ENCODE measurements around the gene CAMK4. TPM values are rescaled to one million over a fixed set of nuclear protein-coding genes. Genes with fewer than 3 reads are reported as not detected.

Gene CAMK4
- total RNA-seq, 1 experiment from 2014 or later, result 6.3 TPM

DNA sequence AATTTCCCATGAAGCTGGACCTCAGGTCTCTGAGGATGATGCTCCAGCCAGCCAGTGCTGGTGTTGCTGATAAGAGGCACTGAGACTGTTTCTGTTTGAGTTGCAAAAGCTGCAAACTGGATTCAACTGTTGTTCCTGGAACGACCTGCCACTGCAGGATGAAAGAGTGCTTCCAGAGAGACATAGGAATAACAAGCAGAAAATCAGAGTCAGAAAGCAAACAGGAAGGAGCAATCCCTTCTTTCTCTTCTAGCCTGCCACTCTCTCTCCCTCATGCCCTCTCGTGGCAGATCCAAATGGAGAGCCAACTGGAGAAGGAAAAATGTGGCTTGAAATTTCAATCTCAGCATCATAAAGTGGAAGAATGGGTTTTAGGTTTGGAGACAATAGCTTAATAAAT is 177.7 kb downstream of the CAMK4 start:
- Histone ChIP-seq H3K4me2 (ENCODE audit: insufficient read depth, insufficient read length, low read length) (no peak overlapping the region), H3K79me2 (ENCODE audit: insufficient read depth, low read length) (no peaks in the 10 kb centered on the region), H3K23me2 (ENCODE audit: insufficient read length, low read depth, low read length, poor library complexity, severe bottlenecking) (no peaks in the 10 kb centered on the region), H4K5ac (ENCODE audit: insufficient read length, low read depth, low read length) (no peak overlapping the region), H4K8ac (replicated peaks; ENCODE audit: insufficient read length, low read depth, low read length) (no peak overlapping the region), H2AFZ (ENCODE audit: low read length) (no peak overlapping the region), H3K9ac (ENCODE audit: extremely low read depth, insufficient read length, low read length) (no peak overlapping the region), H4K91ac (ENCODE audit: insufficient read length, low read depth, low read length) (no peak overlapping the region), H2BK20ac (ENCODE audit: low read depth, low read length, poor library complexity, severe bottlenecking) (no peak overlapping the region), H3K23ac (ENCODE audit: insufficient read length, low read depth, low read length) (no peak overlapping the region), H3K27me3 (ENCODE audit: insufficient read depth, low read length) (no peaks in the 10 kb centered on the region), H3K56ac (ENCODE audit: insufficient read length, low read depth, low read length) (no peak overlapping the region), H4K20me1 (ENCODE audit: control insufficient read depth, insufficient read depth, insufficient read length) (no peaks in the 10 kb centered on the region), H2BK12ac (ENCODE audit: insufficient read length, low read depth, low read length) (no peak overlapping the region), H3K9me3 (ENCODE audit: control insufficient read depth, low read depth, low read length) (no peaks in the 10 kb centered on the region), H2BK5ac (ENCODE audit: insufficient read length, low read length) (no peak overlapping the region), H3T11ph (ENCODE audit: low read length) (no peak overlapping the region), H2BK15ac (ENCODE audit: low read depth, low read length) (no peak overlapping the region), H3K79me1 (ENCODE audit: insufficient read depth, low read depth, low read length, poor library complexity, severe bottlenecking) (no peaks in the 10 kb centered on the region), H3K4me1 (ENCODE audit: insufficient read depth, low read length) (no peaks in the 10 kb centered on the region), H2BK120ac (ENCODE audit: low read depth, low read length, poor library complexity, severe bottlenecking) (no peak overlapping the region), H3K4ac (ENCODE audit: low read depth, low read length) (no peak overlapping the region), H3K18ac (ENCODE audit: insufficient read length, low read depth, low read length) (no peak overlapping the region), H3K27ac (ENCODE audit: insufficient read length, low read depth, low read length) (no peak overlapping the region), H3K14ac (ENCODE audit: insufficient read depth, low read length) (no peak overlapping the region), H2AK5ac (ENCODE audit: insufficient read length, low read length) (no peak overlapping the region)
- Mint-ChIP-seq H3K27ac (no peak overlapping the region), H3K4me3 (no peak overlapping the region), H3K4me1 (no peaks in the 10 kb centered on the region), H3K9me3 (peaks cover 0 to 2% of the 10 kb centered on the region in 2 experiments; a peak in 2 of 5 replicates), H3K27me3 (ENCODE audit: low read depth) (no peaks in the 10 kb centered on the region), H3K36me3 (ENCODE audit: insufficient read depth in 1 of 3, low read depth in 3 of 3) (no peaks in the 10 kb centered on the region; a peak in 1 of 7 replicates)
- no peak for DNase-seq
- no CpG with 5 or more reads among the region's 2 CpGs for WGBS (ENCODE audit: extremely low coverage, insufficient read length, low lambda C conversion rate)
- TF ChIP-seq, protein P1, sequence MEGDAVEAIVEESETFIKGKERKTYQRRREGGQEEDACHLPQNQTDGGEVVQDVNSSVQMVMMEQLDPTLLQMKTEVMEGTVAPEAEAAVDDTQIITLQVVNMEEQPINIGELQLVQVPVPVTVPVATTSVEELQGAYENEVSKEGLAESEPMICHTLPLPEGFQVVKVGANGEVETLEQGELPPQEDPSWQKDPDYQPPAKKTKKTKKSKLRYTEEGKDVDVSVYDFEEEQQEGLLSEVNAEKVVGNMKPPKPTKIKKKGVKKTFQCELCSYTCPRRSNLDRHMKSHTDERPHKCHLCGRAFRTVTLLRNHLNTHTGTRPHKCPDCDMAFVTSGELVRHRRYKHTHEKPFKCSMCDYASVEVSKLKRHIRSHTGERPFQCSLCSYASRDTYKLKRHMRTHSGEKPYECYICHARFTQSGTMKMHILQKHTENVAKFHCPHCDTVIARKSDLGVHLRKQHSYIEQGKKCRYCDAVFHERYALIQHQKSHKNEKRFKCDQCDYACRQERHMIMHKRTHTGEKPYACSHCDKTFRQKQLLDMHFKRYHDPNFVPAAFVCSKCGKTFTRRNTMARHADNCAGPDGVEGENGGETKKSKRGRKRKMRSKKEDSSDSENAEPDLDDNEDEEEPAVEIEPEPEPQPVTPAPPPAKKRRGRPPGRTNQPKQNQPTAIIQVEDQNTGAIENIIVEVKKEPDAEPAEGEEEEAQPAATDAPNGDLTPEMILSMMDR (conservative IDR thresholded peaks at IDR 0.05), result no peak
